Neuronal stem cell (in vitro differentiated cells): ENCODE data around the gene IRGQ.

ENCODE experiments used
- DNase-seq: peaks from one replicate; pipeline ENCODE4 v3.0.0-alpha.2; 2013; ENCODE audit warnings: low spot score
- H2AFZ ChIP-seq: one replicate; pipeline ENCODE4 v1.6.1; 2013; ENCODE audit warnings: mild to moderate bottlenecking, low read length, inconsistent platforms
- H2AK5ac ChIP-seq: 2 replicates; pipeline ENCODE4 v1.6.1; 2013; ENCODE audit warnings: low read depth, mild to moderate bottlenecking, inconsistent platforms, low read length, moderate library complexity, mixed read lengths
- H2BK120ac ChIP-seq: 2 replicates; pipeline ENCODE4 v1.6.1; 2013; ENCODE audit warnings: low read depth, mild to moderate bottlenecking, inconsistent platforms, low read length, moderate library complexity, mixed read lengths
- H2BK12ac ChIP-seq: one replicate; pipeline ENCODE4 v1.6.1; 2013; ENCODE audit warnings: low read length, inconsistent platforms
- H2BK15ac ChIP-seq: 2 replicates; pipeline ENCODE4 v1.6.1; 2013; ENCODE audit warnings: mild to moderate bottlenecking, low read length, inconsistent platforms, mixed read lengths
- H2BK5ac ChIP-seq: one replicate; pipeline ENCODE4 v1.6.1; 2013; ENCODE audit warnings: inconsistent platforms, mild to moderate bottlenecking, low read length, moderate library complexity
- H3K14ac ChIP-seq: one replicate; pipeline ENCODE4 v1.6.1; 2013; ENCODE audit warnings: low read length, inconsistent platforms
- H3K18ac ChIP-seq: 2 replicates; pipeline ENCODE4 v1.6.1; 2013; ENCODE audit warnings: low read length, inconsistent platforms
- H3K23ac ChIP-seq: 2 replicates; pipeline ENCODE4 v1.6.1; 2013; ENCODE audit warnings: low read depth, mild to moderate bottlenecking, mixed read lengths, low read length, inconsistent platforms; ENCODE audit not compliant: poor library complexity
- H3K27ac ChIP-seq: replicated peaks from 3 replicates; pipeline ENCODE4 v1.5.1; 2013; ENCODE audit warnings: low read length, inconsistent platforms
- H3K27me3 ChIP-seq, 3 experiments: 2 replicates each; pipeline ENCODE4 v1.6.1; 2013; ENCODE audit warnings: low read length in 3 of 3, mild to moderate bottlenecking in 2 of 3, inconsistent platforms in 1 of 3, low read depth in 1 of 3, mixed read lengths in 1 of 3, moderate library complexity in 1 of 3; ENCODE audit not compliant: control insufficient read depth in 3 of 3, insufficient read depth in 3 of 3
- H3K36me3 ChIP-seq, 2 donors: replicated peaks in 1 of 2; 2 replicates each; pipeline ENCODE4 v1.6.1; 2013; ENCODE audit warnings: low read length in 2 of 2; ENCODE audit not compliant: control insufficient read depth in 2 of 2, insufficient read depth in 2 of 2
- H3K4ac ChIP-seq: 2 replicates; pipeline ENCODE4 v1.6.1; 2013; ENCODE audit warnings: inconsistent platforms, mild to moderate bottlenecking, low read length, moderate library complexity
- H3K4me1 ChIP-seq, 2 donors: 1 replicate in 1 of 2; 2 replicates in 1 of 2; pipeline ENCODE4 v1.6.1; 2013; ENCODE audit warnings: low read length in 2 of 2, low read depth in 1 of 2; ENCODE audit not compliant: control insufficient read depth in 2 of 2, insufficient read depth in 1 of 2
- H3K4me2 ChIP-seq: one replicate; pipeline ENCODE4 v1.6.1; 2013; ENCODE audit warnings: mild to moderate bottlenecking, low read length, inconsistent platforms; ENCODE audit not compliant: insufficient read depth, poor library complexity, severe bottlenecking
- H3K4me3 ChIP-seq, 2 donors: 2 replicates each; pipeline ENCODE4 v1.5.1; 2013; ENCODE audit warnings: low read length in 2 of 2, mild to moderate bottlenecking in 2 of 2, inconsistent platforms in 1 of 2, moderate library complexity in 1 of 2
- H3K79me1 ChIP-seq: one replicate; pipeline ENCODE4 v1.6.1; 2013; ENCODE audit warnings: low read depth, mild to moderate bottlenecking, inconsistent platforms, low read length, moderate library complexity
- H3K9ac ChIP-seq: one replicate; pipeline ENCODE4 v1.6.1; 2013; ENCODE audit warnings: mild to moderate bottlenecking, low read depth, low read length, inconsistent platforms; ENCODE audit not compliant: poor library complexity
- H3K9me3 ChIP-seq, 2 donors: replicated peaks in 1 of 2; 2 replicates each; pipeline versions ENCODE3 to v1.6.1; 2013; ENCODE audit warnings: low read length in 2 of 2, mild to moderate bottlenecking in 2 of 2, inconsistent platforms in 1 of 2, low read depth in 1 of 2, mixed read lengths in 1 of 2, moderate library complexity in 1 of 2; ENCODE audit not compliant: control insufficient read depth in 2 of 2, insufficient read depth in 1 of 2
- H4K8ac ChIP-seq: one replicate; pipeline ENCODE4 v1.6.1; 2013; ENCODE audit warnings: low read depth, mild to moderate bottlenecking, inconsistent platforms, low read length, moderate library complexity
- H4K91ac ChIP-seq: one replicate; pipeline ENCODE4 v1.6.1; 2013; ENCODE audit warnings: low read length, low read depth, mild to moderate bottlenecking, inconsistent platforms; ENCODE audit not compliant: poor library complexity
- WGBS, 2 donors: extraction: QIAGEN DNeasy Blood & Tissue Kit; methylation state at CpG; one replicate each; pipeline ENCODE4 v1.1.7; 2013; ENCODE audit warnings: missing lambda C conversion rate in 2 of 2, mixed read lengths in 1 of 2; ENCODE audit not compliant: insufficient read length in 2 of 2, insufficient replicate concordance in 1 of 2; ENCODE audit errors: extremely low coverage in 2 of 2; 5-methylcytosine and 5-hydroxymethylcytosine counted together

Gene IRGQ

DNA sequence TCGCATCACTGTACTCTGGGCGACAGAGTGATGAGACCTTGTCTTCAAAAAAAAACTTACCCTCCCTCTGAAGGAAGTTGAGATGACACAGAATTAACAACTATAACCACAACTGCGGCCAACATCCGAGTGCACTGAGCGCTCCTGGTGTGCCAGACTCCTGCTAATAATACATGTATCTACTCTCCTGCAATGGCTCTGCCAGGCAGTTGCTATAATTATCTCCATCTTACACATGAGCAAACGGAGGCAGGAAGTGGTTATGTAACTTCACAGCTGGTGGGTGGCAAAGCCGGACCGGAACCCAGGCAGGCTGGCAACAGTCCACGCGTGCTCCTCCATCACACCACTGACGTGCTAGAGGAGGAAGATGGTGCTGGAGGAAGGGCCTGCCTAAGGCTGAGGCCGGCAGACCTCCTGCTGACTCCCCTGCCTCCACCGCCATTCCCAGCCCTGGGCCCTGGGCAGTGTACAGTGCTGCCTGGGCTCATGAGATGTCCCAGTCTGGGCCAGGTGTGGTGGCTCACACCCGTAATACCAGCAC lies 33.2 kb downstream of the IRGQ start:
- peak overlapping the region in 1 of 2 donors; percentile 51 for H3K4me3 ChIP-seq
- no peak for DNase-seq
- peak overlapping the region; percentile 80 for H3K23ac ChIP-seq
- no peak overlapping the region for H2BK5ac ChIP-seq
- H2BK120ac ChIP-seq: no peak overlapping the region
- H3K14ac ChIP-seq: peak overlapping the region; percentile 89
- no peak overlapping the region for H4K8ac ChIP-seq
- no peak overlapping the region for H2BK12ac ChIP-seq
- no peaks in the 10 kb centered on the region for H3K9me3 ChIP-seq
- peaks cover 6% of the 10 kb centered on the region for H3K79me1 ChIP-seq
- H2BK15ac ChIP-seq: no peak overlapping the region
- H2AFZ ChIP-seq: no peak overlapping the region
- no peak overlapping the region for H4K91ac ChIP-seq
- H3K9ac ChIP-seq: peak overlapping the region; percentile 44
- no peak overlapping the region for H3K4ac ChIP-seq
- no peaks in the 10 kb centered on the region for H3K4me1 ChIP-seq
- no CpG with 5 or more reads among the region's 14 CpGs for WGBS, 2 donors
- no peak overlapping the region for H3K4me2 ChIP-seq
- H3K27ac ChIP-seq: no peak overlapping the region
- H3K18ac ChIP-seq: peak overlapping the region; percentile 17
- no peaks in the 10 kb centered on the region for H3K27me3 ChIP-seq
- H2AK5ac ChIP-seq: no peak overlapping the region
- peaks cover 25 to 63% of the 10 kb centered on the region in 2 donors for H3K36me3 ChIP-seq

GRCh38 chr19:43562226-43562697 lies 33.7 kb downstream of the IRGQ start:
- WGBS, 2 donors: no CpG with 5 or more reads among the region's 6 CpGs
- Histone ChIP-seq H4K8ac (no peak overlapping the region), H2AK5ac (no peak overlapping the region), H2BK5ac (no peak overlapping the region), H4K91ac (no peak overlapping the region), H3K23ac (no peak overlapping the region), H2BK120ac (no peak overlapping the region), H3K9me3 (no peaks in the 10 kb centered on the region), H3K4me3 (no peak overlapping the region), H2BK15ac (no peak overlapping the region), H3K4me1 (no peaks in the 10 kb centered on the region), H3K36me3 (peaks cover 25 to 64% of the 10 kb centered on the region in 2 donors), H3K14ac (no peak overlapping the region), H3K27ac (no peak overlapping the region), H3K18ac (no peak overlapping the region), H3K27me3 (no peaks in the 10 kb centered on the region), H3K4ac (no peak overlapping the region), H3K79me1 (peaks cover 6% of the 10 kb centered on the region), H3K4me2 (no peak overlapping the region), H3K9ac (no peak overlapping the region), H2BK12ac (no peak overlapping the region), H2AFZ (no peak overlapping the region)
- no peak for DNase-seq

GRCh38 chr19:43561139-43561970 lies 34.6 kb downstream of the IRGQ start:
- no CpG with 5 or more reads among the region's 12 CpGs for WGBS, 2 donors

GRCh38 chr19:43560687-43561086 lies 35.2 kb downstream of the IRGQ start:
- peaks cover 6% of the 10 kb centered on the region for H3K79me1 ChIP-seq
- no peak overlapping the region for H2BK5ac ChIP-seq
- no peak overlapping the region for H3K27ac ChIP-seq
- H2AFZ ChIP-seq: no peak overlapping the region
- no peaks in the 10 kb centered on the region for H3K9me3 ChIP-seq
- H3K9ac ChIP-seq: peak overlapping the region; percentile 9
- H3K14ac ChIP-seq: no peak overlapping the region
- H3K23ac ChIP-seq: no peak overlapping the region
- no peak overlapping the region for H4K8ac ChIP-seq
- H3K4ac ChIP-seq: no peak overlapping the region
- peaks cover 29 to 70% of the 10 kb centered on the region in 2 donors for H3K36me3 ChIP-seq
- H3K4me3 ChIP-seq: no peak overlapping the region
- H3K27me3 ChIP-seq: no peaks in the 10 kb centered on the region
- WGBS, 2 donors: no CpG with 5 or more reads among the region's 6 CpGs
- H3K18ac ChIP-seq: no peak overlapping the region
- H2BK12ac ChIP-seq: no peak overlapping the region
- H2AK5ac ChIP-seq: no peak overlapping the region
- H2BK15ac ChIP-seq: no peak overlapping the region
- no peak overlapping the region for H2BK120ac ChIP-seq
- H4K91ac ChIP-seq: no peak overlapping the region
- no peaks in the 10 kb centered on the region for H3K4me1 ChIP-seq
- no peak for DNase-seq
- no peak overlapping the region for H3K4me2 ChIP-seq

More at GRCh38 chr19:43561139-43561970, 34.6 kb downstream of the IRGQ start:
- Histone ChIP-seq H2BK15ac (no peak overlapping the region), H3K36me3 (peaks cover 25 to 63% of the 10 kb centered on the region in 2 donors), H2BK5ac (no peak overlapping the region), H2BK12ac (no peak overlapping the region), H2BK120ac (no peak overlapping the region), H3K4me1 (no peaks in the 10 kb centered on the region), H2AFZ (no peak overlapping the region), H4K91ac (no peak overlapping the region), H3K23ac (no peak overlapping the region), H3K4ac (no peak overlapping the region), H3K27me3 (no peaks in the 10 kb centered on the region), H3K27ac (no peak overlapping the region), H3K9me3 (no peaks in the 10 kb centered on the region), H4K8ac (no peak overlapping the region), H2AK5ac (no peak overlapping the region), H3K14ac (no peak overlapping the region), H3K4me3 (no peak overlapping the region), H3K4me2 (no peak overlapping the region), H3K18ac (no peak overlapping the region), H3K79me1 (peaks cover 6% of the 10 kb centered on the region), H3K9ac (peak overlapping the region; percentile 9)
- DNase-seq: no peak
